ENCODE results near the gene CENPU.

GRCh38 chr4:184664445-184665210 lies 69.3 kb downstream of the CENPU start:
- TF ChIP-seq, protein P1, sequence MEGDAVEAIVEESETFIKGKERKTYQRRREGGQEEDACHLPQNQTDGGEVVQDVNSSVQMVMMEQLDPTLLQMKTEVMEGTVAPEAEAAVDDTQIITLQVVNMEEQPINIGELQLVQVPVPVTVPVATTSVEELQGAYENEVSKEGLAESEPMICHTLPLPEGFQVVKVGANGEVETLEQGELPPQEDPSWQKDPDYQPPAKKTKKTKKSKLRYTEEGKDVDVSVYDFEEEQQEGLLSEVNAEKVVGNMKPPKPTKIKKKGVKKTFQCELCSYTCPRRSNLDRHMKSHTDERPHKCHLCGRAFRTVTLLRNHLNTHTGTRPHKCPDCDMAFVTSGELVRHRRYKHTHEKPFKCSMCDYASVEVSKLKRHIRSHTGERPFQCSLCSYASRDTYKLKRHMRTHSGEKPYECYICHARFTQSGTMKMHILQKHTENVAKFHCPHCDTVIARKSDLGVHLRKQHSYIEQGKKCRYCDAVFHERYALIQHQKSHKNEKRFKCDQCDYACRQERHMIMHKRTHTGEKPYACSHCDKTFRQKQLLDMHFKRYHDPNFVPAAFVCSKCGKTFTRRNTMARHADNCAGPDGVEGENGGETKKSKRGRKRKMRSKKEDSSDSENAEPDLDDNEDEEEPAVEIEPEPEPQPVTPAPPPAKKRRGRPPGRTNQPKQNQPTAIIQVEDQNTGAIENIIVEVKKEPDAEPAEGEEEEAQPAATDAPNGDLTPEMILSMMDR (IDR thresholded peaks at IDR 0.05), result no peak
- no peak for TF ChIP-seq POLR2AphosphoS5 (IDR thresholded peaks at IDR 0.05)

Data from transverse colon (tissue), 4 donors.